ENCODE results near the gene TEAD4.

DNA sequence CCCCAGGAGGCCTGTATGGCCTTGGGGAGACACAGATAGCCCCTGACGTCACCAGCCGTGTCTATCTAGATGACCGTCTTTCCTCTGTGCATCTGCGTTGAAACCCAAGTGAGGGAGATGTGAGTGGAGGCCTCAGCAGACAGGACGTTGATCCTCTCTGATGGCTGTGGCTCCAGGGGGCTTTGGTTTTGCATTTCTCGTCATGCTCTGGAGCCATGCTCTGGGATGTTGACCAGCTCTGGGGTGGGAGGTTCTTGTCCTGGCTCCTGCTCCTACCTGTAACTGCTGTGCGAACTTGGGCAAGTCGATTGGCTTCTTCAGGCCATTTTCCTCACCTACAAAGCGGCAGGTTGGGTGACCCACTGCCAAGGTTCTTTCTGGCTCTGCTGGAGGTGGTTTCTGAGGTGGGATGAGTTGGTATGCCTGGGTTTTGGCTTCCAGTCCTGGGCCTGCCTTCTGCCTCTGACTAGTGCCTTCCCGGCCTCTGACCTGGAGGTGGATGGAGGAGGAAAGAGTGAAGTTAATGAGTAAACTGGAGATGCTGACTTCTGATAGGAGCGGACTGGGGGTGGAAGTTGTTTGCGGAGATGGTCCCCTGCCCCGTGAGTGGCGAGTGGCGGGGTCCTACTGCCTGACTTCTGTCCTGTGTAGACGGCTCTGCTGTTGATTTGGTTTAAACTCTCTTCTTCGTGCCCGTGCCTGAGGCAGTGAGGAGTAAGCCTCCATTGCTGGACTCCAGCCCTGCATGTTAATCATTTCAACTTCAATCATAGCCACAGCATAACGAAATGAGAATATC lies 126.3 kb downstream of the TEAD4 start:
- TF ChIP-seq, protein P1, sequence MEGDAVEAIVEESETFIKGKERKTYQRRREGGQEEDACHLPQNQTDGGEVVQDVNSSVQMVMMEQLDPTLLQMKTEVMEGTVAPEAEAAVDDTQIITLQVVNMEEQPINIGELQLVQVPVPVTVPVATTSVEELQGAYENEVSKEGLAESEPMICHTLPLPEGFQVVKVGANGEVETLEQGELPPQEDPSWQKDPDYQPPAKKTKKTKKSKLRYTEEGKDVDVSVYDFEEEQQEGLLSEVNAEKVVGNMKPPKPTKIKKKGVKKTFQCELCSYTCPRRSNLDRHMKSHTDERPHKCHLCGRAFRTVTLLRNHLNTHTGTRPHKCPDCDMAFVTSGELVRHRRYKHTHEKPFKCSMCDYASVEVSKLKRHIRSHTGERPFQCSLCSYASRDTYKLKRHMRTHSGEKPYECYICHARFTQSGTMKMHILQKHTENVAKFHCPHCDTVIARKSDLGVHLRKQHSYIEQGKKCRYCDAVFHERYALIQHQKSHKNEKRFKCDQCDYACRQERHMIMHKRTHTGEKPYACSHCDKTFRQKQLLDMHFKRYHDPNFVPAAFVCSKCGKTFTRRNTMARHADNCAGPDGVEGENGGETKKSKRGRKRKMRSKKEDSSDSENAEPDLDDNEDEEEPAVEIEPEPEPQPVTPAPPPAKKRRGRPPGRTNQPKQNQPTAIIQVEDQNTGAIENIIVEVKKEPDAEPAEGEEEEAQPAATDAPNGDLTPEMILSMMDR (IDR thresholded peaks at IDR 0.05), result no peak
- TF ChIP-seq EZH2 (IDR thresholded peaks at IDR 0.05; ENCODE audit: borderline replicate concordance, insufficient read depth, low read depth, low read length, poor library complexity, severe bottlenecking), result no peak

Measured in B cell (primary cell).